Measurements from ENCODE around the gene INS.

DNA sequence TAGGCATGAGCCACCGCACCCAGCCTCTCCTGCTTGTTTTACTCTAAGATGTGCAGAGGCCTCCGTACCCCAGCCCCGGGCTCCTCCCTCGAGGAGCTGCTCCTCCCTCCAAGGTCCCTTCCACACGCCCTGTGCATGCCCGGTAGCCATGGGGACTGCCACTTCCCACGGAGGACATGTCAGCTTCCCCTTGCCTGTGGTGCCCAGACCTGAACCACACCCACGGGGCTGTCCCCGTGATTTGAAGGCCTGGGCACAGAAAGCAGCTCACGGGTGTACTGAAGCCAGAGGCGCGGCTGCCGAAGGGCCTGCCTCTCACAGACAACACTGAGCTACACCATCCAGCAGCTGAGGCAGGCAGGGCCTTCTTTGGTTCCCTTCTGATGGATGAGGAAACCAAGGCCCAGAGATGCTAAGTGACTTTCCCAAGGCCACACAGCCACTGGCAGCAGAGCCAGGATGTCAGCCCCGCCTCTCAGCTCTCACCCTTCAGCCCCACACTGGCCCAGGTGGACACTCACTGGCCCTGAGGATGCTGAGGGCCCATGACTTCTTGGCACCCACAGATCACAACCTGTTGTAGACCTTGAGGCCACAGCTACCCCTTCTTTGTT lies 7.3 kb downstream of the INS start:
- TF ChIP-seq, protein P1, sequence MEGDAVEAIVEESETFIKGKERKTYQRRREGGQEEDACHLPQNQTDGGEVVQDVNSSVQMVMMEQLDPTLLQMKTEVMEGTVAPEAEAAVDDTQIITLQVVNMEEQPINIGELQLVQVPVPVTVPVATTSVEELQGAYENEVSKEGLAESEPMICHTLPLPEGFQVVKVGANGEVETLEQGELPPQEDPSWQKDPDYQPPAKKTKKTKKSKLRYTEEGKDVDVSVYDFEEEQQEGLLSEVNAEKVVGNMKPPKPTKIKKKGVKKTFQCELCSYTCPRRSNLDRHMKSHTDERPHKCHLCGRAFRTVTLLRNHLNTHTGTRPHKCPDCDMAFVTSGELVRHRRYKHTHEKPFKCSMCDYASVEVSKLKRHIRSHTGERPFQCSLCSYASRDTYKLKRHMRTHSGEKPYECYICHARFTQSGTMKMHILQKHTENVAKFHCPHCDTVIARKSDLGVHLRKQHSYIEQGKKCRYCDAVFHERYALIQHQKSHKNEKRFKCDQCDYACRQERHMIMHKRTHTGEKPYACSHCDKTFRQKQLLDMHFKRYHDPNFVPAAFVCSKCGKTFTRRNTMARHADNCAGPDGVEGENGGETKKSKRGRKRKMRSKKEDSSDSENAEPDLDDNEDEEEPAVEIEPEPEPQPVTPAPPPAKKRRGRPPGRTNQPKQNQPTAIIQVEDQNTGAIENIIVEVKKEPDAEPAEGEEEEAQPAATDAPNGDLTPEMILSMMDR (IDR thresholded peaks at IDR 0.05): no peak
- no peak for TF ChIP-seq POLR2A (IDR thresholded peaks at IDR 0.05)

All from thyroid gland (tissue), 4 donors.